HG03060 (cell line): ENCODE data around the gene PSMA4.
"Not testable (repeated sequence)": the region's sequence is repeated elsewhere in the genome, so short reads cannot be mapped to it uniquely, and the experiment has no call there.

Experiments used
- ATAC-seq: cut with Tn5 transposase; IDR thresholded peaks from one replicate; pipeline ENCODE4 v1.9.1; 2021; ENCODE audit warnings: low read depth, moderate number of reproducible peaks; ENCODE audit not compliant: unreplicated experiment

PSMA4 gene

GRCh38 chr15:78540141-78540870, at the start of gene PSMA4:
TSS of gene PSMA4 (plus strand) at chr15:78540444. CDS start at chr15:78541928, 1,484 bp downstream.
- peak; percentile 40 for ATAC-seq

- no peak for ATAC-seq
These were observed 47.4 kb upstream of the PSMA4 start for GRCh38 chr15:78492872-78493271.

GRCh38 chr15:78501857-78502256, 38.4 kb upstream of the PSMA4 start:
- no peak for ATAC-seq

- ATAC-seq: no peak
These were observed 37.6 kb upstream of the PSMA4 start for GRCh38 chr15:78502641-78503040.

- no peak for ATAC-seq
These were observed 33.0 kb upstream of the PSMA4 start, which contains the start of gene HYKK for GRCh38 chr15:78506971-78507830. TSS of gene HYKK (plus strand) at chr15:78507577. CDS start at chr15:78513089, 5,512 bp downstream.

- no peak for ATAC-seq
These were observed 32.4 kb upstream of the PSMA4 start for GRCh38 chr15:78507831-78508160.

GRCh38 chr15:78508272-78508671, 32.0 kb upstream of the PSMA4 start:
- no peak for ATAC-seq

- no peak for ATAC-seq
These were observed 30.4 kb upstream of the PSMA4 start for GRCh38 chr15:78509726-78510312.

GRCh38 chr15:78520035-78520434, 20.2 kb upstream of the PSMA4 start:
- ATAC-seq: not testable (repeated sequence)

GRCh38 chr15:78524230-78524629, 16.0 kb upstream of the PSMA4 start:
- no peak for ATAC-seq

- ATAC-seq: no peak
These were observed 12.9 kb upstream of the PSMA4 start for GRCh38 chr15:78527325-78527724.

- ATAC-seq: no peak
These were observed 6.9 kb upstream of the PSMA4 start for GRCh38 chr15:78533331-78533730.

- ATAC-seq: no peak
These were observed 4.1 kb upstream of the PSMA4 start for GRCh38 chr15:78536134-78536533.

GRCh38 chr15:78537266-78537905, 2.9 kb upstream of the PSMA4 start:
- no peak for ATAC-seq

GRCh38 chr15:78538358-78538757, 1.9 kb upstream of the PSMA4 start:
- no peak for ATAC-seq

- ATAC-seq: not testable (repeated sequence)
These were observed 642 bp upstream of the PSMA4 start for GRCh38 chr15:78539464-78540140.

GRCh38 chr15:78540871-78541743, 863 bp downstream of the PSMA4 start:
- ATAC-seq: no peak

GRCh38 chr15:78541744-78542034, 1.4 kb downstream of the PSMA4 start:
- ATAC-seq: no peak

- no peak for ATAC-seq
These were observed 2.4 kb downstream of the PSMA4 start for GRCh38 chr15:78542647-78543046.

GRCh38 chr15:78550194-78550593, 9.9 kb downstream of the PSMA4 start:
- ATAC-seq: no peak
